Stimulated activated CD4-positive, alpha-beta T cell treated with anti-CD3 and anti-CD28 coated beads, Interleukin-1b, Interleukin-23, amount 100 ng/mL, for 1 hour (primary cell): Measurements from ENCODE around the gene LURAP1L.

Experiments used
- DNase-seq, 2 donors: peaks; one replicate each; pipeline ENCODE4 v3.0.0-alpha.2; 2020; ENCODE audit warnings: low read depth in 2 of 2

The LURAP1L gene, protein sequence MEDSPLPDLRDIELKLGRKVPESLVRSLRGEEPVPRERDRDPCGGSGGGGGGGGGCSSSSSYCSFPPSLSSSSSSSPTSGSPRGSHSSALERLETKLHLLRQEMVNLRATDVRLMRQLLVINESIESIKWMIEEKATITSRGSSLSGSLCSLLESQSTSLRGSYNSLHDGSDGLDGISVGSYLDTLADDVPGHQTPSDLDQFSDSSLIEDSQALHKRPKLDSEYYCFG

DNA sequence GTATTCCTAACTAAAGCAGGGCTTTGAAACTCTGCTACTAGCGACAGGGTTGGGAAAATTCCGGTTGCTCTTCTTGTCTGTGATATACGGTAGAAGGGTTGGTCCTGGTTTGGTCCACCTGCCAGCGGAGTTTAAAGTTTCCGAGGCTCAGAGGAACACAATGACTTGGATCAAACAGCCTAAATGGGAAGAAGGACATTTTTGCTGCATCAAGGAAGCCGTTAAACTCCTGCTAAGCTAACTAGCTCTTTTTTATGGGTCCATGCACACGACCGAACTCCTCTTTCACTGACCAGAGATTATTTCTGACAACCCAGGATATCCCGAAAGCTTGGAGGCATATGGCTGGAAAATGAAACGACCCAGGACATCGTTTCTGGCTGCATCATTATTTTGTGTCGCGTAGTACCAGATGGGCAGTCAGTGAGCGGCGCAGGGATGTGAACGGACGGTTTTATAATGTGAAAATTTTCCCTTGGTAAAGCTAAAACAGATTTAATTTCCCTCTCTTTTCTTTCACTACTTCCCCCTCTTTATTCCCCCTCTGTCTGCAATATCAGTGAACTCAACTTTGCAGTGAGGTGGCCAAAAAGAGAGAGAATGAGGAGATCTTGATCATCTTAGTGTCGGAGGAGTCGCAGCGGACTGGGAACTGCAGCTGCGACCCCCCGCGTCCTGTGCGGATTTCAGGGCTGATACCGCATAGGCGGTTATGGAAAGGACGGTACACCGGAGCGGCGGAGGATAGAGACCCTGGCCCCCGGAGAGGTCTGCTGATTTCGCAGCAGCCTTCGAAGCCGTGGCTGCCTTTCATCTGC lies at the start of gene LURAP1L:
LURAP1L (plus strand) TSS at position 160 of the 818 bp plus-strand sequence. CDS start 696 bp downstream, outside the sequence.
- DNase-seq = no peak

DNA sequence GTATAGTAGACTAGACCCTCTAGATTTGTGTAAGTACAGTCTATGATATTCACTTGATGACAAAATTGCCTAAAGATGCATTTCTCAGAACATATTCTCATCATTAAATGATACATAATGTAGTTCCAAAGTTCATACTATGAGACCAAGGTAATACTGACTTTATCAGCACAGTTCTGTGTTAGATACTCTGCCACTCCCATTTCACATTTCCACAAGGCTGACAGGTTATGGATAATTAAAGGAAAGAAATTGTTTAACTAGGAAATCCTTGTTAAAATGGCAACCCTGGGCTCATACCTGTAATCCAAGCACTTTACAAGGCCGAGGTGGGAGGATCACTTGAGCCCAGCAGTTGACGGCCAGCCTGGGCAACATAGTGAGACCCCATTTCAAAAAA lies 48.0 kb upstream of the LURAP1L start:
- DNase-seq = no peak

DNA sequence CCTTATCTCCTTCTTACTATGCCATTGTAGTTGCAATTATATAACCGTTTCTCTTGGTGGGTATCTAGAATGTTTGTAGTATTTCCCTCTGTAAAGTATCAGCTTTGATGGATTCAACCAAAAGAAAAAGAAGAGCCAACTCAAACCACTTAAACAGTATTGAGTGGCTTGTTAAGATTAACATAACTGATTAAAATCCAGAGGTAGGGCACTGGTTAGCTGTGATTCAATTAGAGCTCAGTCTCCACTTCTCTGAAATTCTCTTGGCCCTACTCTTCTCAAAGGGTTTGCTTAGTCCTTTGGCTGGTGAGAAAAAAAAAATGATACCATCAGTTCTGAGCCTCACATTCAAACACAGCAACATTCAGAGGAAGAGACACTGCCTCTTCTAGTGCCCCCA lies 44.6 kb upstream of the LURAP1L start:
- no peak for DNase-seq

DNA sequence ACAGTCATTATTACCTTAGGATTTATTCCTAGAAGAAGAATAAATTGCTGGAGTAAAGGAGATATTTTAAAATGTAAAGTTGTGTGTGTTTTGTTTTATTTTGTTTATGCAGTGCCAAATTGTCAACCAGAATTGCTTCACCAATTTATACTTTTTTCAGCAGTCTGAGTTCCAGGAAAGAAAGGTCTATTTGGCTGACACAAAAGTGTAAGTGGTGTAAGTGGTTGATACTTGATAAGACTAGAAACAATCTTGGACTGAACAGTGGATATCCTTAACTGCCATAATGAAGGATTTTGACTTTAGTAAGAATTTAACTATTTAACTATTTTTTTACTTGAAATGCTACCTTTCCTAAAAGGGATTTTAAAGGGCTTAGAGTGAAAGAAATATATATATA lies 43.9 kb upstream of the LURAP1L start:
- no peak for DNase-seq

DNA sequence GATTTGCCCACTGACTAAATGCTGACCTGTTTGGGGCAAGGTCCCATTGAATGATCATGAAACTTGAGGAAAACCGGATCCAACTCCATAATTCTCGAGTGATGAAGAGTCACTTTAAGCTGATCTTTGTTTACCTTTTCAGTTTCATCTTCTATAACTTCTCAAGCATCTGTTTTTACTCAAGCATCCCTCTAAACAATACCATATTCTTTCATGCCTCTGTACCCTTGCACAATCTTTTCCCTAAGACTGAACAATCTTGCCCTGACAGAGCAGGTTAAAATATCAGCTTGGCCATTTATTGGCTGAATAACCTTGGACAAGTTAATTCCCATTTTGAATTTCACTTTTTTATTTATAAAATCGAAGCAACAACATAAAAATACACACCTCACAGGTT lies 41.8 kb upstream of the LURAP1L start:
- no peak for DNase-seq

DNA sequence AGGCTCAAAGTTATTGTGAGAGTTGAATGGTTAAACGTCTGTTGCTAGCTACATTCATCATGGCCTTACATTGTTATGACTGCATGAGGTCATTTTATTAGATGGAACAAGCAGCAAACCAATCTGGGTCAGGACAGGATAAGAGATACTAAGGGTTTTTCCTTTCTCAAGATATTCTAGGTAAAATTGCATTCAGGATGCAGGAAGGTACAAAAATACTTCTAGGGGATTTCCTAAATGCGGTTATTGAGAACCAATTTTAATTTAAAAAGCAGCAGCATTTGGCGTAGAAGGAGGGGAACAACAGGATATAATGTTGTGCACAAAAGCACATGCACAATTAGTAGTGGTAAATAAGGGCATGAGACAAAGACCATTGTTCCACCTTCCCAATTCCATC lies 39.2 kb upstream of the LURAP1L start:
- DNase-seq = no peak

DNA sequence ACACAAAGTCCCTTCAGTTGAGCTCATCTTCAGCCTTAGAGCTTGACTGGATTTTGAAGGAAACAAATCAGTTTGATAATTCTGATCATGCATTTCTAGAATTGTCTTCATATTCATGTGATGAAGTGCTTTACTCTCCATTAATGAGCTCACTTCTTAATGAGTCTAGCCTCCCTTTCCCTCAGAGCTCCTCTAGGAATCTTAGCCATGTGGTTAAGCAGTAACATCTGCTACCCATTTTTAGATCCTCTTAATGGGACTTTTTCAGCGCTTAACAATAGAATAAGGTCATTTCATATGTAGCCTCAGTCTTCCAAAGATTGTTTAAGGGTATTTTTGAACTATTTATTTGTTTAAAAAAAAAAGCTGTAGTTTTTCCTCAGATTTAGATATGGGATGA lies 36.9 kb upstream of the LURAP1L start:
- DNase-seq = no peak

DNA sequence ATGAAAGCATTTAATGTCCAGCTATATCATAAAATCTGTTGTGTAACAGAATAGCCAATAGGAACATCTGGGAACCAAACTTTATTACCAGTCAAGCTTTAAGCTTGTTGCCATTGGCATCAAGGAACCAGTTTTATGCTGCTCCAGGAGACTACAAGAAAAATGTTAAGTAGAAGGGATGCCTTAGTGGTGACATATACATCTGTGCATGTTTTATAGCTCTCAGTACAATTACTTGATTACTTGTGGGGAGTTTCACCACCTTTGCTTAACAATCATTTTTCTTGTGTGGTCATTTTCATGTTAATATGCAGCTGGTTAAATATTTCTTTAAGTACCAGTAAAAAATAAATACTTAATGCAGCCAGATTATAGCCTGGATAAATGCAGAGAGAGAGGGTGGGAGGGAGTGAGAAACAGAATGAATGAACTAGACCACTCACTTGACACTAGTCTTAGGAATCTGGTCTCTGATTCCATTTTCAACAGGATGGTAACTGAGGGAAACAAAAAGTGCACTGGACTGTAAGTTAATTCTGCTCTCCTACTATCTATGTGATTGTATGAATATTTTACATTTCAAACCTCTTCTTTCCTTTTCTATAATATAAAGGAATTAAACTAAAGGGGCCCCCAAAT lies 35.7 kb upstream of the LURAP1L start:
- no peak for DNase-seq

DNA sequence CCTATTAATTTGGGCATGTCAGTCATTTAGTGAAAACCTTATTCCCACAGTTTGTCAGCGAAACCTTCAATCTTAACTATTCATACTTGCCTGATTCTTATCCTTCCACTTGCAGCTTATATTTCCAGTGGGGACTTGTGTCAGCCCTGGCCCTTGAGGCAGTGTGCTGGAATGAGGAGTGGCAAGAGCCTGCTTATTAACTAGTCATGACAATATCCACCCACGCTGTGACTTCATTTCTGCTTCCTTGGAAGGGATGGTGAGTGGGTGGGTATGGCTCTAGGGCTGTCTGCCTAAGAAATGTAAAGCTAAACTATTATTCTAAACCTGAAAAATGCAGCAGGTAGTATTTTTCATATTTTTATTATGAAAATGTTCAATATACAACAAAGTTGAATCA lies 34.0 kb upstream of the LURAP1L start:
- no peak for DNase-seq

DNA sequence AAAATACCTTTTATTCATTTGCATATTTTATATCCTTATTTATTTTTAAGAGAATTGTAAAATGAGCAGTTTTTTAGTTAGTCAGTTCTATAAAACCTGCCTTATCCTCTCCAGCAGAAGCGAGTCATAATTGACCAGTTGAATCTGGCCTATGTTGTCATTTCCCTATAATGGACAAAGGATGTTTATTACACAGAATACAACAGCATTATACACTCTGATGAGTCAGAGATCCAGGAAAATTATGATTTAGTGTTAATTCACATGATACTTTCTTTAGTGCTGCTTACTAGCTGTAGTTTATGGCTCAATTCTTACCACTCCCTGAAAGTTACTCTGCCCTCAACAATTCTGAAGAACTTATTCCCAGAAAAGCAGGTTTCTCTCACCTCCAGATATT lies 26.8 kb upstream of the LURAP1L start:
- no peak for DNase-seq

DNA sequence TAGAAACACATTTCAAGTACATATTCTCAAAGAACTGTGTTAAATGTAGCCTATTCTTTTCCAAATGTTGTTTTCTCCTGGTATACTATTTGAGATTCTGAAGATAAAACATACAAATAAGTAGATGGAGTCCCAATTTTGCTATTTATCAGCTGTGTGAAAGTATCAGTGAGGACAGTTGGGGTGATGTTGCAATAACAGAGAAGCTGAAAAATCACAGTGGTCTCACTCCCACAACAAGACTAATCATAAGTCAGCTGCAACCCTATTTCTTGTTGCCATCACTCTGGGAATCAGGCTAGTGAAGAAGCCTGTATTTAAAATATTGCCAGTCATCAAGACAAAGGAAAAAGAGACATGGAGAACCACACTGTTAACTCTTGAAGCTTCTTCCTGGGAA lies 25.9 kb upstream of the LURAP1L start:
- no peak for DNase-seq

DNA sequence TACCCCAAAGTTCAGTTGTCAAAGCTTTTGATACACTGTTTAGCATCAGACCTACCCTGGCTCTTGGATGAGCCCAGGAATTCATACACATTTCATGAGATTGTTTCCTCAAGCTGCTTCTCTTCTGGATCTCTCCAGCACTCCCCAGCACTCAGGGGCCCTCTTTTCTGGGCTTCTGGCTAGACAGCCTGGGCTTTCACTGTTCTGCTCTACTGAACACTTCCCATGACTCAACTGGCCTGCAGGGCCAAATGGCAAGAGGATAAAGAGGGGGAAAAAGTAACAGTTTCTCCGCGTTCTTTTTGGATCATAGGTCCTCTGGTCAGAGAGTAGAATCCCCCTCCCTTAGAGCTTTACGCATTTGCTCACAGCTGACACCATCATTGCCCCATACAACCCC lies 20.9 kb upstream of the LURAP1L start:
- no peak for DNase-seq

DNA sequence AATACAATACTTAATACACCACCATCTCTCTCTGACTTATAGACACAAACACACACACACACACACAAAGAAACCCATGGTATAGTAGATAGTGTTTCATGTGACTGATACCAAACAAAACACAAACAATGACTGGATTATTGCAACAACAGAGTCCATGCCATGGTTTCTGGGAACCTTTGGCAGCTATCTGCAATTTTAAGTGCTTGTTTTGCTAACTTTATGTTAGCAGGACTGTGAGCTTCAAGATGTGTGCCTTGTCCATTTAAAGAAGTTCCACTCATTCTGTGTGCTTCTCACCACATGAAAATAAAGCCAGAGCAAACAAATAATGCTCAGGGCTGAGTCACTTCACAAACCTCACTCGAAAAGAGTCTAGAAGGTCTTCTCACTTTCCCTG lies 15.1 kb upstream of the LURAP1L start:
- DNase-seq = no peak

DNA sequence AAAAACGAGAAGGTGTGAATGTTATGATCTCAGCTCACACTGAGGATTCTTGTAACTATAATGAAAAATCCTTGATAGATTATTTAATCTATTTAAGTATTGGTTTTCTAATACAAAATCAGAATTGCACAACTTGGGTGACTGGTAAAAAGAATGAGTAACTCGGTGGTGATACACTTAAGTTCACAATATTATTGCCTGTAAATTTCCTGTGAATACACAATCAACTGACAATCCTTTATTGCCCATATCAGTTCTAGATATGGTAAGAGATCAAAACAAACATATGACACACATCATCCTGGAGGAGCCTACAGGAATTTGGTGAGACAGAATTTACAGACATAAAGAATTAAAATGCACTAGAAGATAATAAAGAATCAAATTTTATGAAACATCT lies 14.1 kb upstream of the LURAP1L start:
- no peak for DNase-seq

DNA sequence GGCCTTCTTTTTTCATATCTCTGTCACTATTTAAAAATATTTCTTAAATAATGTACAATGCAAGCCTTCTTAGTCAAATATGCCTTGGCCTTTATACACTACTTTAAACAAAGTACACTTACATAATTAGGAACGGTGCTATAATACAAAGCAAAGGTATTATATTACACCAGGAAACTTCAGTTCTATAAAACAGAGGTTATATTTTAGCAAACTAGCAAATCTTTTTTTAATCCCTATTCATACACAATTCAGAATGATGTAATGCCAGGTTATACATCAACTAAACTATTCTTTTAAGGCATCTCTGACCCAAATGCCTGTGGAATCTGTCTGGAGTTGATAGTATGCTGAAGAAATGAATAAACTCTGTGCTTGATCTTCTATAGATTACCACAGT lies 10.7 kb upstream of the LURAP1L start:
- DNase-seq = no peak

DNA sequence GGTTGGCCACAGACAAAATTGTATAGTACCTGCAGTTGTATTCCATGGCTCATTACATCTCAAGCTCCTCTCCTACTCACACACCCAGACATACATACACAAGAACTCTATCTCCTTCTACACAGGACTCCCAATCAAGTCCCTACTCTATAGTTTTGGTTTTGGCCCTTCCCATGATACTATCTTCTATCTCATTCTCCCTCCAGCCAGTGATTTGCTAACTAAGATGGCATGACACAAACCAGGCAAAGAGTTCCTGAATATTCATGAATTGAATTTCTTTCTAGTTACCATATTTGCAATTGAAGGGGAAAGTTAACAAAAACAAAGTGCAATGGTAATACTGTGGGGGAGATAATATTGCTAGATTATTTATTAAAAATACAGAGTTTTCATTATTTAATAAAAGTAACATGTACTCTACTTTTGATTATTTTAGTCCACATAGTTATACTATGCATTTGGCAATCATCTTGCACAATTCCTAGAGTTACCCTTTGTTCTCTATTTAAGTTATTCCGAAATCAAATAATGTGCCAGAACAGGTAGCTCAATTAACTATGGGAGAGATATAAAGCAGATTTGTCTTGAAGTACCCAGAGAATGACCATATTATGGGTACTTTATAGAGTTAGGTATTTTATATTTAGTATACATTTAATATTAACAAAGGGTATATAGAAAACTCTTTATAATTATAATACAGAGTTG lies 9.6 kb upstream of the LURAP1L start:
- DNase-seq = no peak

DNA sequence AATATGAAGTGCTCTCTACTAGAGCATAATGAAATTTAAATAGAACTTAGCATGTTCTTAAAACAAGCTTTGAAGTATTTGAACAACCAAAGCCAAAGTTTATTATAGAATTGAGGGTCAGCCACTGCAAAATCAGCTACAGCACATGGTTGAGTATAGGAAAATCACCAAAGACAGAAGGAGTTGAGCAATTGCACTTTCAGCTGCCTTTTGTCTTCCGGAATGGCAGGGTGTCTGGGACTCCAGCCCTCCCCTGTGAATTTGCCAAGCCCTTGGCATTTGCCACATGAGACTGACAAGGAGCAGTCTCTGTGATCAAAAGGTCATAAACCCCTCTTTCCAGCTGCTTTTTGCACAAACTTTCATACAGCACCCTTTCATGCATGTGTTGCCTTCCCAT lies 8.5 kb upstream of the LURAP1L start:
- no peak for DNase-seq

DNA sequence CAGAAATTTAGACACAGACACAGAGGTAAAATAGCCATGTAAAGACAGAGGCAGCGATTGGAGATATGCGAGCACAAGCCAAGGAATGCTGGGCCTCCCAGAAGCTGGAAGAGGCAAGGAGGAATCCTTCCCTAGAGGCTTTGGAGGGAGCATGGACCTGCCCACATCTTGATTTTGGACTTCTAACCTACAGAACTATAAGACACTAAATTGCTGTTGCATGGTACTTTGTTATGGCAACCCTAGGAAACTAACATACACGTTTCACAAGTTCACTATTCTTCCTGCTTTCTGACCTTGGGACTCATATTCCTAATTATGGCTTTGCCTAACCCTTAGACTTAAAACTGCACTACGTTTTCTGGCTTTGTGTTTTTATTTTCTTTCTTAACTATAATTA lies 4.6 kb upstream of the LURAP1L start:
- no peak for DNase-seq

DNA sequence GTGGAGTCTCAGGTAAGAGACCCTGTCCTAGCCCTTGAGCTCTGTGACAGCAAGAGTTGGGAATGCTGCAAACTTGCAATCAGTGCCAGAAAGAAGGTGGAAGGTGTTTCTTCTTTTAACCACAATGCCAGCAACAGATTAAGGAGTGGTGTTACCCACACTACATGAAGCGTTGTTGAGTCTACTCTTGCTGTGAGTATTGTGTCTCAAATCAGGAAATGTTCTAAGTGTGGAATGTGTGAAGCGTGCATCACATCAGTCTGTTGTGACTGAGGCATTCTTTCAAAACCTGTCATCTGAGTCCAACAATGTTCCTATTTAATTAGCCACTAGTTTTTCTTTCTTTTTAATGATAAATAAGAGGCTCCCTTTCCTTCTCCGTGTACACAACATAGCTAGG lies 2.9 kb upstream of the LURAP1L start:
- no peak for DNase-seq

DNA sequence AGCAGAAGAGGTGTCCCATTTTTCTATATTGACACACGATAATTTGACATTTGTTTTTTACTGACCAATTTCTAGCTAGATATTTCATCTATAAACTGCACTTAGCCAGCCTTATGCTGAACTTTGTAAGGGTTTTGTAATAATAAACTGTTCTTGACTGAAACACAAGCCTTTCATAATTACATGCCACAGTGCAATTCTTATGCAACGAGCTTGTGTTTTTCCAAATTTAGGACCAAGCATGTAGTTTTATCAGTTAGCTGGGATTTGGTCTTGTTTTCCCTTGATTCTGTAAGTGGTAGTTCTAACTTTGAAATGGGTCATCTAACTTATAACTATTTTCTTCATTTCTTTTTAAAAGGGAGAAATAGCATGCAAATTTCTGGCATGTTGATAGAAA lies 1.3 kb upstream of the LURAP1L start:
- no peak for DNase-seq

DNA sequence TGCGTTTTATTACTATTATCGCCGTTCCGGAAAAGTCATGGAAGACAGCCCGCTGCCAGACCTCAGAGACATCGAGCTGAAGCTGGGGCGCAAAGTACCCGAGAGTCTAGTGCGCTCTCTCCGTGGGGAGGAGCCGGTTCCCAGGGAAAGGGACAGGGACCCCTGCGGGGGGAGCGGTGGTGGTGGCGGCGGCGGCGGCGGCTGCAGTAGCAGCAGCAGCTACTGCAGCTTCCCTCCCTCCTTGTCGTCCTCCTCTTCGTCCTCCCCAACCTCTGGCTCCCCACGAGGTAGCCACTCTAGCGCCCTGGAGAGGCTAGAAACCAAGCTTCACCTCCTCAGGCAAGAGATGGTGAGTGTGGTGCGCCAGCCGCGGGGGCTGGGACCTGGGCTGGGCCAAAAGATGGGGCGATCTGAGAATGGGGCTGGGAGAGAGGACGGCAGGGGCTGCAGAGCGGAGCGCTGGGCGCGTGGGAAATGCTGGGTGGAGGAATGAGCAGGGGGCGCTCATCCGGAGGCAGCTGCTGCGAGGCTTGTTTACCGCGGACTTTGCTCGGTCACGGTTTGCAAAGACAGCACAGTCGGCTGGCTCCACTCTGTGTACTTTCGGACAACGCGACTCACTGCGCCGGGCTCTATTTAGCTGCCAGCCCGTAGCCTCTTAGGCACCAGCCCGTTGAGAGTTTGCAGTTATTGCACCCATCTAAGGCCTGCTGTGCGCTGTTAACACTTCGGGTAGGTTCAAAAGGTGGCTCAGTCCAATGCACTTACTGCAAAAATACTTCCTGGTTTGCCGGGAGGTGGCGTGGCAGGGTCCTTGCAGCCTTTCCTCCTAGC lies 1.1 kb downstream of the LURAP1L start:
- DNase-seq = no peak
